Astrocyte of the spinal cord (primary cell): ENCODE measurements around the gene ATP2B2.

ENCODE experiments used
- DNase-seq: peaks from one replicate; pipeline ENCODE4 v3.0.0; 2011; ENCODE audit warnings: low read depth, low spot score
- H3K4me3 ChIP-seq: 2 replicates; pipeline ENCODE4 v1.5.1; 2011; ENCODE audit warnings: low read depth, mild to moderate bottlenecking, low read length, moderate library complexity
- in situ Hi-C: cut with HindIII; loops from 2 replicates; pipeline ENCODE4 v1.10.0; 2017; ENCODE audit warnings: low sequenced_read_pairs
- TF ChIP-seq, protein P1 (sequence below): IDR thresholded peaks from 2 replicates; pipeline ENCODE4 v1.5.1; 2012; ENCODE audit warnings: low read depth, mild to moderate bottlenecking, low read length, inconsistent platforms

Gene ATP2B2

DNA sequence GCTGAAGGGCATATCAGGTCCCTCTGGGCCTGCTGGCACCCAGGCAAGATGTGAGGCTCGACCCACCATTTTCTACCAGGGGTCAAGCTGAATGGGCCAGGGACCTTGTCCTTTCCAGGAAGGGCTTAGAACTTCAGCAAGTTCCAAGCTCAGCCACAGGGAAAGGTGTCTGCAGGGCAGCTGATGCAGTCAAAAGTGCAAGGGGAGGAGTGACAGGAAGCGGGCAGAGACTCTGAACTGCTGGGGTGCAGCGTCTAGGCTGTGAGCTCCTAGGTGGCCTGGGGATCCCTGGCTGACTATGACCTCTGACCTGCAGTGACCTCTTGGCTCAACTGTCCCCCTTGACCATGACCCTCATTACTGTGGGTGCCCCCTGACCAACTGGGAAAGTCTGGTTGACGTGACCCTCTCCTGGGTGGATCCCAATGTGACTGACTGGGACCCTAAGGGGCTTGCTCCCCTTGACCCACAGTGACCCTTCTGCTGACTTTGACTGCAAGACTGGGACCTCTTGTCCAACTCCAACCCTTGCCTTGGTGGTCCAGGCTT, 170.1 kb downstream of the ATP2B2 start:
- DNase-seq, result no peak
- H3K4me3 ChIP-seq, result no peak overlapping the region
- in situ Hi-C loops, result no loop called here
- TF ChIP-seq, protein P1, sequence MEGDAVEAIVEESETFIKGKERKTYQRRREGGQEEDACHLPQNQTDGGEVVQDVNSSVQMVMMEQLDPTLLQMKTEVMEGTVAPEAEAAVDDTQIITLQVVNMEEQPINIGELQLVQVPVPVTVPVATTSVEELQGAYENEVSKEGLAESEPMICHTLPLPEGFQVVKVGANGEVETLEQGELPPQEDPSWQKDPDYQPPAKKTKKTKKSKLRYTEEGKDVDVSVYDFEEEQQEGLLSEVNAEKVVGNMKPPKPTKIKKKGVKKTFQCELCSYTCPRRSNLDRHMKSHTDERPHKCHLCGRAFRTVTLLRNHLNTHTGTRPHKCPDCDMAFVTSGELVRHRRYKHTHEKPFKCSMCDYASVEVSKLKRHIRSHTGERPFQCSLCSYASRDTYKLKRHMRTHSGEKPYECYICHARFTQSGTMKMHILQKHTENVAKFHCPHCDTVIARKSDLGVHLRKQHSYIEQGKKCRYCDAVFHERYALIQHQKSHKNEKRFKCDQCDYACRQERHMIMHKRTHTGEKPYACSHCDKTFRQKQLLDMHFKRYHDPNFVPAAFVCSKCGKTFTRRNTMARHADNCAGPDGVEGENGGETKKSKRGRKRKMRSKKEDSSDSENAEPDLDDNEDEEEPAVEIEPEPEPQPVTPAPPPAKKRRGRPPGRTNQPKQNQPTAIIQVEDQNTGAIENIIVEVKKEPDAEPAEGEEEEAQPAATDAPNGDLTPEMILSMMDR, result no peak

DNA sequence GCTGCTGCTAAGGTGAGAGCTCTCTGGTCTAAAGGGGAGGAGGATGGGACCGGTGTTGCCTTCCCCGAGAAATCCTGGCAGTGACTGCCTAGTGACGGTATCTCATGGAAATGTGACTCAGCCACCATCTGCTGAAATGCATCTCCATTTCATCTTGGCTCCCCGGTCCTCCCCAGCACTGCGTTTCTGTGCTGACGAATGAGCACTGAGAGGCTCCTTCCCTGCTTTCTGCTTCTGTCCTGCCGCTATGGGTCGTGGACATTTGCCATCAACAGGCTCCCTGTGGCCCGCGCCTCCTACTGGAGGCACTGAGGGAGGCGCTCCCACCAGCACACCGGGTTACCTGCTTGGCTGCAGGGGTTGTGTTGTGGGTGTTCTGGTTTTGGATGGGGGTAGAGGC, 170.9 kb downstream of the ATP2B2 start:
- DNase-seq, result peak; percentile 20
- no peak overlapping the region for H3K4me3 ChIP-seq
- in situ Hi-C loops, result no loop called here
- TF ChIP-seq, protein P1, result peak; percentile 25

- H3K4me3 ChIP-seq, result no peak overlapping the region
- TF ChIP-seq, protein P1, result no peak
- DNase-seq, result no peak
- in situ Hi-C loops, result no loop called here
Observed at GRCh38 chr3:10334042-10334441, 171.3 kb downstream of the ATP2B2 start.

GRCh38 chr3:10333349-10333650, 172.1 kb downstream of the ATP2B2 start:
- in situ Hi-C loops, result no loop called here
- H3K4me3 ChIP-seq, result no peak overlapping the region
- DNase-seq, result no peak
- TF ChIP-seq, protein P1, result no peak

DNA sequence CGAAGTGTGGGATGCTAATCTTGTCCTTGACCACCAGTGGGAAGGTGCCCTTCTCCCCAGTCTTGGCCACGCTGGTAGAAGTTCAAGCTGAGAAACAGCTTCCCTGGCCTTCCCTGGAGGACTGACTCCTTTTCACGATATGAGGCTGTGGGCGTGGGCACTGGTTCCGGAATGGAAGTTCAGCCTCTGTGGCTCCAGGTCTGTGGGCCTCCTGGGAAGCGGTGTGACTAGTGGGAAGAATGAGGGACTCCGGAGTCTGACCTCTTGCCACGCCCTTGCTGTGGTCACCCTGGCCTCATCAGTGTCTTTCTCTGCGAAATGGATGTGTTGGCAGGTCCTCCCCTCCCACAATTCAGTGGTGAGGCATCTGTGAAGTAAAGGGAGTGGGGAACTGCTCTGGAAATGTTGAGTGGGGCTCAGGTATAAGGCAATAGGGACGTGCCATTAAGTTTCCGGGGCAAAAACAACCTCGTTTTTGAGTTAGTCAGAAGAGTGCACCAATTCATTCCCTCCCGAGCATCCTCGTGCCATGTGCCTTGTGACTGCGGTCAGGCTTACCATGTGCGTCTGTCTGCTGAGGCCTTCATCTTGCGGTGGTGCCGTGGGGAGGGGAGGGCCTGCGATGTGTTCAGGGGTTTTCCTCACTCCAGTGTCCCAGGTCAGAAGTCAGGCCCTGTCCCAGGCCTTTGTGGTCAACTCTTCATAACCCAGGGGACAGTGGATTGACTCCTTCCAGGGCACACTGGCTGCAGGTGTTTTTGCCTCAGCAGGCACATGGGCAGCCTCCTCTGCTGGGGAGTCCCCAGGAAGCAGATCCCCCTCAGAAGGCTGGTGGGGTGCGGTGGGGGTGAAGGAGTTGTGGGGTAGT, 172.7 kb downstream of the ATP2B2 start:
- in situ Hi-C loops, result no loop called here
- H3K4me3 ChIP-seq, result no peak overlapping the region
- DNase-seq, result no peak
- TF ChIP-seq, protein P1, result no peak

DNA sequence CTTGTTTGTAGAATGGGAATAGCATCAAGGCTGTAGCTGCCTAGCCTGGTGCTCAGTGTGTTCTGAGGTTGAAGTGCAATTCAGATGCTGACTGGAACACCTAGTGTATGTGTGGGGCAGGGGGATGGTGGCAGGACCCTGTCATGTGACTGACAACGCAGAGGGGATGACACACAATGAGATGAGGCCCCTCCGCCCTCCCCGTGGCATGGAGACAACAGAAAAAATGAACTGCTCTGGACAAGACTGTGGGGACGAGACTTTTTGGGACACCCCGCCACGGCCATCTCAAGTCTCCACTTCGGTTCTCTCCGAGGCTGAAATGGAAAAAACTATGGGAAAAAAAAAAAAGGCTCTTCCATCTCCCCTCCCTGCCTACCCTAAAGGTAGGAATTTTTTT, 174.1 kb downstream of the ATP2B2 start:
- H3K4me3 ChIP-seq, result no peak overlapping the region
- TF ChIP-seq, protein P1, result no peak
- DNase-seq, result no peak
- in situ Hi-C loops, result no loop called here
